GM12872 (cell line): ENCODE measurements around the gene RGL1.

Source experiments
- TF ChIP-seq, protein P1 (sequence below): IDR thresholded peaks from 3 replicates; pipeline ENCODE4 v1.5.1; 2011; ENCODE audit warnings: low read depth, mild to moderate bottlenecking, low read length, moderate library complexity; ENCODE audit not compliant: insufficient read depth

The RGL1 gene

DNA sequence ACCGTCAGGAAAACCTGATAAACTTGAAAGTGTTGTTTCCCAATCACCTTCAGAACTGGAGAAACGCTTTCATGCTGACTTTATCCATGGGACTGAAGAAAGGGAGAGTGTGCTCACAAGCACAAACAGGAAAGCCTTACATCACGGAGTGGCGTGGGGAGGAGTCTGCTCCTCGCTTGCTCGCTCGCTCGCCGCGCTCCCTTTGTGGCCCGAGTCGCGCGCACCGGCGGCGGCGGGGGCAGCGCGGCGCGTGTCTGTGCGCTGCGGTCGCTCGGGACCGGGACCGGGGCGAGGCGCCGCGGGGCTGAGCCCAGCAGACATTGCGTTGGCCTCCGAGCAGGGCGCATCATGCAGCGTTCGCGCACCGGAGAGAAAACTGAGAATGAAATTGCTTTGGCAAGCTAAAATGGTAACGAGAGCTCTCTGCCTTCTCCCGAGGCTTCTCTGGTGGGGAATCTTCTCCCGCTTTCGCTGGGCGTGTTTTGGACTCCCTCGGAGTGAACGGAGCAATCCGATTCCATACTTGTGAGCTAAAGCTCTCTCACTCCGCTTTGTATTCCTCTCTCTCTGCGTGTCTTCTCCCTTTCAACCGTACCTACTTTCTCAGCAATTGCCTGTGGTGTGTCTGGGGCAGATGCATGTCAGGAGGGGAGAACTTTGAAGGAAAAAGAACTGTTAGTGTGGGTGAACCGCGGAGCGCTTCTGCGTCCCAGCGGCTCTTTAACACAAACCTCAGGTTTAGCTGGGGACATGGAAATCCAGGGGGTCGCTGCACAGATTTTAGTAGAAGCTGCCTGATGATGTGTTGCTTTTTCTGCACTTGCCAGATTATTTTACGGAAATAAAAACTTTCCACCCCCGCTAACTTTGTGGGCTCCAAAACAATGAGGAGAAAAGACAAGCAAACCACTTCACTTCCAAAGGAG, at the start of gene RGL1:
RGL1 (plus strand) TSS at position 205 of the 926 bp plus-strand sequence; CDS start at position 383, 178 bp downstream.
- TF ChIP-seq, protein P1, sequence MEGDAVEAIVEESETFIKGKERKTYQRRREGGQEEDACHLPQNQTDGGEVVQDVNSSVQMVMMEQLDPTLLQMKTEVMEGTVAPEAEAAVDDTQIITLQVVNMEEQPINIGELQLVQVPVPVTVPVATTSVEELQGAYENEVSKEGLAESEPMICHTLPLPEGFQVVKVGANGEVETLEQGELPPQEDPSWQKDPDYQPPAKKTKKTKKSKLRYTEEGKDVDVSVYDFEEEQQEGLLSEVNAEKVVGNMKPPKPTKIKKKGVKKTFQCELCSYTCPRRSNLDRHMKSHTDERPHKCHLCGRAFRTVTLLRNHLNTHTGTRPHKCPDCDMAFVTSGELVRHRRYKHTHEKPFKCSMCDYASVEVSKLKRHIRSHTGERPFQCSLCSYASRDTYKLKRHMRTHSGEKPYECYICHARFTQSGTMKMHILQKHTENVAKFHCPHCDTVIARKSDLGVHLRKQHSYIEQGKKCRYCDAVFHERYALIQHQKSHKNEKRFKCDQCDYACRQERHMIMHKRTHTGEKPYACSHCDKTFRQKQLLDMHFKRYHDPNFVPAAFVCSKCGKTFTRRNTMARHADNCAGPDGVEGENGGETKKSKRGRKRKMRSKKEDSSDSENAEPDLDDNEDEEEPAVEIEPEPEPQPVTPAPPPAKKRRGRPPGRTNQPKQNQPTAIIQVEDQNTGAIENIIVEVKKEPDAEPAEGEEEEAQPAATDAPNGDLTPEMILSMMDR, result no peak

DNA sequence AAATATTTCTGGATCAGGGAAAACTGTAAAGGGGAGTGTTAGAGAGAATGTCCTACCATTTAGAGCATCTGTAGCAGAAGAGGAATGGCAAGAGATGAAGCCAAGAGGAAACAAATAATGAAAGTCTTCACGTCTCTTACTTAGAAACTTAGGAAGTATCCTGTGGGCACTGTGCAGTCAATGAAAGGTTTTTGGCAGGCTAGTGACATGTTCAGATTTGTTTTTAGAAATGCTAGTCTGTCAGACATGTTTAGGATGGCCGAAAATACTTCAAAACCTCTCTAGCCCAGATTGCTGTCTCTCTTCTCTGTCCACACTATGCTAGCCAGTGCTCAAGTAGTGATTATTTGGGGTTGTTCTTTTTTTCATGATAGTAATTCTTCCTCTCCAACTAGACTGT, 48.6 kb upstream of the RGL1 start:
- TF ChIP-seq, protein P1, result no peak

DNA sequence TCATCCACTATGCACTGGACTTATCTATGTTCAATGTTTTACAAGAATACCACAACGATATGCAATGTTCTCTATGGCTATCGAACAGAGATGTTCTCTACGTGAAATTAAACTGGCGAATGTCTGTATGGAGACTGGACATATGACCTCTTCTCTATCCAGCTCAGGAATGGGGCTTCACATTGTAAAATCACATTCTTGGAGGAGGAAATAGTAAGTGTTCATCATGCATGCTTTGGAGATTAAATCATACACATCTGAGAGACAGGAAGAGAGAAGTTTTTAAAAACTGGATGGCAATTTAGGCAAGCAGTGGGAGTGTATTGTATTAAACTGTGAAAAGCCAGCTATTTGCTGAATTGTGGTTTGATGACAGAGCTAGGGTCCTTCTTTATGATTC, 47.9 kb upstream of the RGL1 start:
- TF ChIP-seq, protein P1, result no peak

DNA sequence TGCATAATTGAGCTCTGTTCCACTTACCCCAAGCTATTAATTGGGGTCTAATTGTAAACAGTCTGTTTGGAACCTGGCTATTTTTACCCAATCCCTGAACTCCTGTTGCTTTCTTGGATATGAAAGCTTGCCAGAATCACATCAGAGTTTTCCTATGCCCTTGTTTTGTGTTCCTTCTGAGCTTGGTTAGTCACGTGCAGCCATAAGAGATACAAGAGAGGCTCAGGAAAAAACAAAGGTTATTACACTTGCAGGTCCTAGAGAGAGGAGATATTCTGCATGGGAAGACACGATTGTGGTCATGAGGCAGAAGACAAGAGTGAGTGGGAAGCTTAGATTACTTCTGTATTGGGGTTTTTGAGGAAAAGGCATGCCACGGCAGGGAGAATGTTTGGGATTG, 46.0 kb upstream of the RGL1 start:
- TF ChIP-seq, protein P1, result no peak

DNA sequence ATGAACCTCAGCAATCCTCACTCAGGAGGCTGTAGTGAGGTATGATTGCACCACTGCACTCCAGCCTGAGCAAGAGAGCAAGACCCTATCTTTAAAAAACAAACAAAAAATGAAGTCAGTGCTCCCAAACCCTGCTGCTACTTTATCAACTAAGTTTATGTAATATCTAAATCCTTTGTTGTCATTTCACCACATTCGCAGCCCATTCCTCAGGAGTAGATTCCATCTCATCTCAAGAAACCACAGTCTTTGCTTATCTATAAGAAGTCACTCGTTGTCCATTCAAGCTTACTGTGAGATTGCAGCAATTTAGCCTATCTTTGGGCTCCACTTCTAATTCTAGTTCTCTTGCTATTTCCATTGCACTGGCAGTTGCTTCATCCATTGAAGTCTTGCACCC, 44.3 kb upstream of the RGL1 start:
- TF ChIP-seq, protein P1, result no peak

DNA sequence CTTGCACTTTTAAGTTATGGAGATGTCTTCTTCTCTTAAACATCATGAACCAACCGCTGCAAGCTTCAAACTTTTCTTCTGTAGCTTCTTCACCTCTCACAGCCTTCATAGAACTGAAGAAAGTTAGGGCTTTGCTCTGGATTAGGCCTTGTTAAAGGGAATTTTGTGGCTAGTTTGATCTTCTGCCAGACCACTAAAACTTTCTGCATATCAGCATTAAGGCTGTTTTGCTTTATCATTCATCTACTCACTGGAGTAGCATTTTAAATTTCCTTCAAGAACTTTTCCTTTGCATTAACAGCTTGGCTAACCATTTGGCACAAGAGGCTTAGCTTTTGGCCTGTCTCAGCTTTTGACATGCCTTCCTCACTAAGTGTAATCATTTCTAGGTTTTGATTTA, 43.0 kb upstream of the RGL1 start:
- TF ChIP-seq, protein P1, result no peak

DNA sequence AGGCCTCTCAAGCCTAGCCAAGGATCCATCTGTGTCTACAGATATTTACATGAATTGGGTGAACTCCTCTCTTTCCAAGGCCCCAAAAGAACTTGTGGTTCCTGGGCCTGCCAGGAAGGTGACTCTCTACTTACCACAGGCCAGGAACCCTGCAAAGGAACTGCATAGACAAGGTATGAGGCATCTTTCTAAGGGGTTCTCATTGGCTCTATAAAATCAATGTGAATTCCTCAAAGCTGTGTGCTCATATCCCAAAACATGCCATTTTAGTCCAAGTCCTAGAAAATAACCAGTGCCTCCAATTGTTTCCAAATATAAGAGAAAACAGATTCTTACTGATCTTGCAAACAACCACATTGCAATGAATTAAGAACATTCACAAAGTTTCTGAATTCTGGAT, 39.9 kb upstream of the RGL1 start:
- TF ChIP-seq, protein P1, result no peak
